ENCODE measurements around the gene RRP8. TPM values are rescaled to one million over a fixed set of nuclear protein-coding genes. Genes with fewer than 3 reads are reported as not detected.

The RRP8 gene
- total RNA-seq, 2 experiments from 2014 or later: 26.4 to 33.6 TPM

DNA sequence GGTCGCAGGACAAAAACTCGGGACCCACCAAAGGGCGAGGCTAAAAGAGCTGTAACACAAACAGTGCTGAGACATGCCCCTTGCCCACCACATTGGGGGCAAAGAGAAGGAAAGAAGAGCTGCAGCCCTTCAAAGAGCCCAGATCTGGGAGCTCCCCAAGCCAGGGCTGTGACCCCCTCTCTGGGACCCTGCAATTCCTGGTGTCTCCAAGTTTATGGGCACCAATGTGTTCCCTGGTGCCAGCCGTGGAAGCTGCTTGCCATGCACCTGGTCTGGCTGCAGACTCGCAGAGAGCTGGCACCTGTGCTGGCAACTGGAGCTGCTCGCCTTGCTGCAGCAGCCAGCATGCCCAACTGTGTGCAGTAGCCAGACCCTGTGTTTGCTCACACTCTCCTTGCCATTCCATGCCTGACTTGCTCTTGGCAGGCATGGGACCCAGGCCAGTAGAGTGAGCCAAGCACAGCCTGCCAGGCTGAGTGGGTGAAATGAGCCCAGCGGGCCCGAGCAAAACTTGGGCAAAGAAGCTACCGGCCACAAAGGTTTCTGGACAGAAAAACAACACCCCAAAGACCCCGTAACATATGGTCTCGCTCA, 16.0 kb downstream of the RRP8 start:
- BruUV-seq (replicated peaks): no TSS peak
- TF ChIP-seq EZH2phosphoT487 (IDR thresholded peaks at IDR 0.05; ENCODE audit: borderline replicate concordance, low read depth, low read length): no peak
- TF ChIP-seq, protein P1, sequence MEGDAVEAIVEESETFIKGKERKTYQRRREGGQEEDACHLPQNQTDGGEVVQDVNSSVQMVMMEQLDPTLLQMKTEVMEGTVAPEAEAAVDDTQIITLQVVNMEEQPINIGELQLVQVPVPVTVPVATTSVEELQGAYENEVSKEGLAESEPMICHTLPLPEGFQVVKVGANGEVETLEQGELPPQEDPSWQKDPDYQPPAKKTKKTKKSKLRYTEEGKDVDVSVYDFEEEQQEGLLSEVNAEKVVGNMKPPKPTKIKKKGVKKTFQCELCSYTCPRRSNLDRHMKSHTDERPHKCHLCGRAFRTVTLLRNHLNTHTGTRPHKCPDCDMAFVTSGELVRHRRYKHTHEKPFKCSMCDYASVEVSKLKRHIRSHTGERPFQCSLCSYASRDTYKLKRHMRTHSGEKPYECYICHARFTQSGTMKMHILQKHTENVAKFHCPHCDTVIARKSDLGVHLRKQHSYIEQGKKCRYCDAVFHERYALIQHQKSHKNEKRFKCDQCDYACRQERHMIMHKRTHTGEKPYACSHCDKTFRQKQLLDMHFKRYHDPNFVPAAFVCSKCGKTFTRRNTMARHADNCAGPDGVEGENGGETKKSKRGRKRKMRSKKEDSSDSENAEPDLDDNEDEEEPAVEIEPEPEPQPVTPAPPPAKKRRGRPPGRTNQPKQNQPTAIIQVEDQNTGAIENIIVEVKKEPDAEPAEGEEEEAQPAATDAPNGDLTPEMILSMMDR (conservative IDR thresholded peaks at IDR 0.05; ENCODE audit: low read length): no peak
- ChIA-PET CTCF (ENCODE audit: unreplicated experiment) (no interaction called here), POLR2A (interaction anchor here (0.7 kb wide), 1 partner anchor 10 kb away, joined by 3 read pairs; no protein-coding TSS in a partner anchor)
- no peak overlapping the region for H3K4me3 ChIP-seq (ENCODE audit: low read depth, low read length, poor library complexity, severe bottlenecking)
- H3K9me3 ChIP-seq (ENCODE audit: low read length): peaks cover 23% of the 10 kb centered on the region; the same call in 1 of the 2 replicates
- intact Hi-C loops (cut with micrococcal nuclease; ENCODE audit: unreplicated experiment): no loop called here
- H2AFZ ChIP-seq (ENCODE audit: low read length): no peak overlapping the region
- no peak overlapping the region for H3K27ac ChIP-seq (ENCODE audit: low read depth, low read length, poor library complexity, severe bottlenecking)
- H3K36me3 ChIP-seq (ENCODE audit: insufficient read depth, low read length): peaks cover 16% of the 10 kb centered on the region
- no peaks in the 10 kb centered on the region for H4K20me1 ChIP-seq (ENCODE audit: insufficient read depth, low read length)
- no peak overlapping the region for H3K4me2 ChIP-seq (ENCODE audit: low read length)
- no peaks in the 10 kb centered on the region for H3K9me2 ChIP-seq (ENCODE audit: insufficient read depth, low read length)
- no peaks in the 10 kb centered on the region for H3K4me1 ChIP-seq (ENCODE audit: insufficient read depth, low read length, poor library complexity, severe bottlenecking)
- no peak for DNase-seq (ENCODE audit: low spot score)
- H3K79me2 ChIP-seq (ENCODE audit: insufficient read depth, low read depth, low read length): no peaks in the 10 kb centered on the region

DNA sequence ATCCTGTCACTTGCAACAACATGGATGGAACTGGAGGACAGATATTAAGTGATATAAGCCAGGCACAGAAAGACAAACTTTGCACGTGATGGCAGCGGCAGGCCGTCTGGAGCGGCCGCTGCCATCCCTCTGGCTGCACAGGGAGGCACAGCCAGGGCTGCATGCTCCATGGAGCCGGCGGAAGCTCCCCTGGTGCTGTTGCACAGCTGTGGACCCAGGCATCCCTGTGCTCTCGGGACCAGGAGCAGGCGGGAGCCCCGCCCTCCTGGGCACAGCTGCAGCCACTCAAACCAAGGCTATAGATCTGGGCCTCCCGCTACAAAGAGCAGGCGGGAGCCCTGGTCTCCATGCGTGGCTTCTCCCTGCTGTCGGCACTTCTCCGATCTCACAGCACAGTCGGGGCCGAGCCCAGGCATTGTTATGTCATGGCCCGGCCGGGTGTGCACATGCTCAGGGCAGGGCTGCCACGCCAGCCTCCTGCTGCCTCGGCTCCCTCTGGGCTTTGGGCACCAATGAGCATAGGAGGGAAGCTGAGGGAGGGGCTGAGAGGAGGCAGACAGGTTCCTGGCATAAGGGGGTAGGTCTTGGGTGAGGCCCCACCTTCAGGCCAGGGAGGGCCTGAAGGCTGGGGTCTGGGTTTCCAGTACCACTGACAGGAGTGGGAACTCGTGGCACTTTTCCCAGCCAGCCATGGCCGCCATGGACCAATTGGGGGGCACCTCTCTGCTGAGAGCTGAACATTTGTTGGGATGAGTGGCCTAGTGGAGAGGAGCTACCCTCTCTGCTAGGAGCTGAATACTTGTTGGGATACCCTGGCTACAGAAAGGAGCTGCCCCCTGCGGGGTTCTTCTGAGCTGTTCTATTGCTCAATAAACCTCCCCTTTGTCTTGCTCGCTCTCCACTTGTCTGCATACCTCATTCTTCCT, 16.7 kb downstream of the RRP8 start:
- no TSS peak for BruUV-seq (replicated peaks)

More for the DNA sequence above, 16.7 kb downstream of the RRP8 start:
- no peak overlapping the region for H2AFZ ChIP-seq (ENCODE audit: low read length)
- DNase-seq (ENCODE audit: low spot score): no peak
- no peak overlapping the region for H3K4me2 ChIP-seq (ENCODE audit: low read length)
- POLR2A ChIA-PET: interaction anchor here (0.7 kb wide), 1 partner anchor 11 kb away, joined by 3 read pairs; no protein-coding TSS in a partner anchor
- peaks cover 23% of the 10 kb centered on the region; the same call in 1 of the 2 replicates for H3K9me3 ChIP-seq (ENCODE audit: low read length)
- CTCF ChIA-PET (ENCODE audit: unreplicated experiment): no interaction called here
- peaks cover 8% of the 10 kb centered on the region for H3K36me3 ChIP-seq (ENCODE audit: insufficient read depth, low read length)
- no peak overlapping the region for H3K27ac ChIP-seq (ENCODE audit: low read depth, low read length, poor library complexity, severe bottlenecking)
- intact Hi-C loops (cut with micrococcal nuclease; ENCODE audit: unreplicated experiment): no loop called here
- no peaks in the 10 kb centered on the region for H4K20me1 ChIP-seq (ENCODE audit: insufficient read depth, low read length)
- no peaks in the 10 kb centered on the region for H3K79me2 ChIP-seq (ENCODE audit: insufficient read depth, low read depth, low read length)
- no peaks in the 10 kb centered on the region for H3K4me1 ChIP-seq (ENCODE audit: insufficient read depth, low read length, poor library complexity, severe bottlenecking)
- TF ChIP-seq, protein P1 (conservative IDR thresholded peaks at IDR 0.05; ENCODE audit: low read length): no peak
- TF ChIP-seq EZH2phosphoT487 (IDR thresholded peaks at IDR 0.05; ENCODE audit: borderline replicate concordance, low read depth, low read length): no peak
- H3K4me3 ChIP-seq (ENCODE audit: low read depth, low read length, poor library complexity, severe bottlenecking): no peak overlapping the region
- no peaks in the 10 kb centered on the region for H3K9me2 ChIP-seq (ENCODE audit: insufficient read depth, low read length)
